Measurements from ENCODE around the gene LRRC8B. TPM values are rescaled to one million over a fixed set of nuclear protein-coding genes. Genes with fewer than 3 reads are reported as not detected.
A peak's percentile ranks its signal among the peaks of the same experiment; 100 is the strongest.

The LRRC8B gene
- total RNA-seq, 4 donors from 2014 or later, result 3.5 to 15.7 (median 8.5) TPM

GRCh38 chr1:89573410-89573809 lies 48.8 kb downstream of the LRRC8B start:
- Histone ChIP-seq H3K27me3 (no peaks in the 10 kb centered on the region), H3K27ac (no peak overlapping the region), H3K4me3 (no peak overlapping the region), H3K36me3 (peaks cover 0 to 19% of the 10 kb centered on the region in 2 donors), H3K4me1 (no peaks in the 10 kb centered on the region), H3K9me3 (no peaks in the 10 kb centered on the region)
- TF ChIP-seq CTCF (IDR thresholded peaks at IDR 0.05 in 4 of 5, conservative IDR thresholded peaks at IDR 0.05 in 1 of 5) (no peak), POLR2A (IDR thresholded peaks at IDR 0.05) (no peak)
- intact Hi-C loops (cut with DNase I; ENCODE audit: low total_unique reads) (no loop called here), in situ Hi-C loops (cut with MboI; ENCODE audit: low sequenced_read_pairs in 4 of 4) (no loop called here)
- DNase-seq (no peak), ATAC-seq (no peak)

DNA sequence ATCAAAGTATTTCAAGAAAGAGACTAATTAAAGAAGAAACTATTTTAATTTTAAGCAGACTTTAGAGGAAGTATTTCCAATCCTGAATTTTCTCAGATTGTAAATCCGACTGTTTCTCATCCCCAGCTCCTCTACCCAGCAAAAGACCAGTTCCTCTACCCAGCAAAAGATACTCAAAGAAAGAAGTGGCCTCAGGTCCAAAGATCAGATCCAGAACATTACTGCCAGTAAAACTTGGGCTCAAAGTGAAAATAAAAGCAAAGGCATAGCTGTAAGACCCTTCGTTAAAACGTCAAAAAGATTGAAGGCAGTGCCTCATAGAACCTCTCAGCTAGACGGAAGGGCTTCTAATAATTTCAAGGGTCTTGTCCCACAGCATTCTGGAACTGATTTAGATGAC lies 50.0 kb downstream of the LRRC8B start:
- no peak for TF ChIP-seq POLR2A (IDR thresholded peaks at IDR 0.05)
- TF ChIP-seq CTCF (IDR thresholded peaks at IDR 0.05 in 4 of 5, conservative IDR thresholded peaks at IDR 0.05 in 1 of 5), result no peak
- Histone ChIP-seq H3K27ac (no peak overlapping the region), H3K27me3 (no peaks in the 10 kb centered on the region), H3K36me3 (peaks cover 0 to 19% of the 10 kb centered on the region in 2 donors), H3K4me3 (no peak overlapping the region), H3K9me3 (no peaks in the 10 kb centered on the region), H3K4me1 (no peaks in the 10 kb centered on the region)
- ATAC-seq (no peak), DNase-seq (no peak)
- in situ Hi-C loops (cut with MboI; ENCODE audit: low sequenced_read_pairs in 4 of 4) (no loop called here), intact Hi-C loops (cut with DNase I; ENCODE audit: low total_unique reads) (no loop called here)

DNA sequence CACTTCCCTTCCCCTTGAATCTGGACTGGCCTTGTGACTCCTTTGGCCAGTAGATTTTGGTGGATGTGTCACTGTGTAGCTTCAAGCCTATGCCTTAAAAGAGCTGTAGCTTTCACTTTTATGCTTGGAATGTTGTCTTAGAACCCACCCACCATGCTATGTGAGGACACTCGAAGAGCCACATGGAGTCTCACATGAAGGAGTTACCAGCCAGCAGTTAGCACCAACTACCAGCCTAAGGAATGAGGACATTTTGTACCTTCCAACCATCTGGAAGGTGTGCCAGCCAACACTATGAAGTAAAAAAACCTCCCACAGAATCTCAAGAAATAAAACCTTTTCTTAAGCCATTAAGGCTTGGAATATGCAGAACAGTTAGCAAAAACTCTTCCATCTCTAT lies 50.6 kb downstream of the LRRC8B start:
- TF ChIP-seq POLR2A (IDR thresholded peaks at IDR 0.05), result no peak
- no peak for TF ChIP-seq CTCF (IDR thresholded peaks at IDR 0.05 in 4 of 5, conservative IDR thresholded peaks at IDR 0.05 in 1 of 5)

GRCh38 chr1:89576013-89576412 lies 51.4 kb downstream of the LRRC8B start:
- TF ChIP-seq POLR2A (IDR thresholded peaks at IDR 0.05), result no peak
- TF ChIP-seq CTCF (IDR thresholded peaks at IDR 0.05 in 4 of 5, conservative IDR thresholded peaks at IDR 0.05 in 1 of 5), result no peak
- Histone ChIP-seq H3K4me3 (no peak overlapping the region), H3K36me3 (peaks cover 0 to 24% of the 10 kb centered on the region in 2 donors), H3K4me1 (no peaks in the 10 kb centered on the region), H3K9me3 (no peaks in the 10 kb centered on the region), H3K27me3 (no peaks in the 10 kb centered on the region), H3K27ac (no peak overlapping the region)
- intact Hi-C loops (cut with DNase I; ENCODE audit: low total_unique reads), result no loop called here
- ATAC-seq, result no peak
- no peak for DNase-seq
- in situ Hi-C loops (cut with MboI; ENCODE audit: low sequenced_read_pairs in 4 of 4), result no loop called here

More for the DNA sequence above, 50.6 kb downstream of the LRRC8B start:
- no peaks in the 10 kb centered on the region for H3K4me1 ChIP-seq
- intact Hi-C loops (cut with DNase I; ENCODE audit: low total_unique reads), result no loop called here
- no peak overlapping the region for H3K4me3 ChIP-seq
- no peak overlapping the region for H3K27ac ChIP-seq
- no peaks in the 10 kb centered on the region for H3K27me3 ChIP-seq
- H3K36me3 ChIP-seq, result peaks cover 0 to 19% of the 10 kb centered on the region in 2 donors
- DNase-seq, result no peak
- peak; percentile 45 to 64 for ATAC-seq
- in situ Hi-C loops (cut with MboI; ENCODE audit: low sequenced_read_pairs in 4 of 4), result no loop called here
- no peaks in the 10 kb centered on the region for H3K9me3 ChIP-seq

- H3K27ac ChIP-seq, result no peak overlapping the region
- no peak for DNase-seq
- H3K36me3 ChIP-seq, result peaks cover 0 to 39% of the 10 kb centered on the region in 2 donors
- intact Hi-C loops (cut with DNase I; ENCODE audit: low total_unique reads), result no loop called here
- no peaks in the 10 kb centered on the region for H3K4me1 ChIP-seq
- ATAC-seq, result no peak
- no peak overlapping the region for H3K4me3 ChIP-seq
- no peaks in the 10 kb centered on the region for H3K9me3 ChIP-seq
- TF ChIP-seq POLR2A (IDR thresholded peaks at IDR 0.05) (no peak), CTCF (IDR thresholded peaks at IDR 0.05 in 4 of 5, conservative IDR thresholded peaks at IDR 0.05 in 1 of 5) (no peak)
- H3K27me3 ChIP-seq, result no peaks in the 10 kb centered on the region
- in situ Hi-C loops (cut with MboI; ENCODE audit: low sequenced_read_pairs in 4 of 4), result no loop called here
Observed at GRCh38 chr1:89578151-89578550, 53.5 kb downstream of the LRRC8B start.

All from gastrocnemius medialis (tissue), 4 donors.